NCI-H524 treated with DMSO at 0.1 percent for 48 hours (cell line): ENCODE measurements around the gene EIPR1.
"Not testable (repeated sequence)": the region's sequence is repeated elsewhere in the genome, so short reads cannot be mapped to it uniquely, and the experiment has no call there.

ENCODE experiments used
- DNase-seq: peaks from one replicate; lab custom pipeline; 2025; lab: John Stamatoyannopoulos, UW

The EIPR1 gene

DNA sequence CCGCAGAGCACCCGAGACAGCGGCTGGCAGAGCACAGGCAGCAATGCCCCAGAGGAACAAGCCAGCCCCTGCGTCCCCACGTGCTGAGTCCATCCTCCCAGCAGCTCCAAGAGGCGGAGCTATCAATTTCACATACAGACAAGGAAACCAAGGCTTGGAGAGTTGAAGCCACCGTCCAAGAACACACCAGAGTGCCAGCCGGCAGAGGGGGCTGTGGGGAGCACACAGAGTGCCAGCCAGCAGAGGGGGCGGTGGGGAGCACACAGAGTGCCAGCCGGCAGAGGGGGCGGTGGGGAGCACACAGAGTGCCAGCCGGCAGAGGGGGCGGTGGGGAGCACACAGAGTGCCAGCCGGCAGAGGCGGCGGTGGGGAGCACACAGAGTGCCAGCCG is 91.0 kb downstream of the EIPR1 start:
- not testable (repeated sequence) for DNase-seq

DNA sequence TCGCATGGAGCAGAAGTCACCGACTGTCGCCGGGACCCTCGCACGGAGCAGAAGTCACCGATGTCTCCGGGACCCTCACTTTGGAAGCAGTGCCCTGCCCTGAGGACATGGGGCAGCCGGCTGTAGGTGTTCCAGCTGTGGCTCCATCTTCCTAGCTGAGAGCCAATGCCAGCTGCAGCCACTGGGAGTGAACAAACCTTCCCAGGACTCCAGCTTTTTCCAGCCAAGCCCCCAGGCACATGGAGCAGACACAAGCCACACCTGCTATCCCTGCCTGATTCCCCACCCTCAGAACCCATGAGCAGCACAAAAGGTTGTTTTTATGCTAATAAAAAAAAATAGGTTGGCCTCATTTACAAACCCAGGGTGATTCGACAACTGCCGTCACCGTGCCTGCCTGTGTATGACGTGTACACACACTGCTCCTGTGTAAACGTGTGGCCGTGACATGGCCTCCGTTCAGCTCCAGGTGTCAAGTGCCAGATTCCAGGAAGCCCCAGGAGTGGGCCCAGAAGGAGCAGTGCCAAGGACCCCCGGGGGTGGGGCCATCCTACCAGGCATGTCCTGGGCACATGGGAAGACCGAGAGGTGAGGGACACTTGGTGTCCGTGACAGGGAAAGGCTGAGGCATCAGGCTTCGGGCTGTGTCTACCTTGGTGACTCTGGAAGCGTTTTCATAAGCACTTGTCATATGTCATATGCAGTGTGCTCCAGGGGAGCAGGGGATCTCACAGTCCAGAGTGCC is 91.5 kb downstream of the EIPR1 start:
- DNase-seq, result no peak

GRCh38 chr2:3284657-3285630 is 92.7 kb downstream of the EIPR1 start:
- no peak for DNase-seq

DNA sequence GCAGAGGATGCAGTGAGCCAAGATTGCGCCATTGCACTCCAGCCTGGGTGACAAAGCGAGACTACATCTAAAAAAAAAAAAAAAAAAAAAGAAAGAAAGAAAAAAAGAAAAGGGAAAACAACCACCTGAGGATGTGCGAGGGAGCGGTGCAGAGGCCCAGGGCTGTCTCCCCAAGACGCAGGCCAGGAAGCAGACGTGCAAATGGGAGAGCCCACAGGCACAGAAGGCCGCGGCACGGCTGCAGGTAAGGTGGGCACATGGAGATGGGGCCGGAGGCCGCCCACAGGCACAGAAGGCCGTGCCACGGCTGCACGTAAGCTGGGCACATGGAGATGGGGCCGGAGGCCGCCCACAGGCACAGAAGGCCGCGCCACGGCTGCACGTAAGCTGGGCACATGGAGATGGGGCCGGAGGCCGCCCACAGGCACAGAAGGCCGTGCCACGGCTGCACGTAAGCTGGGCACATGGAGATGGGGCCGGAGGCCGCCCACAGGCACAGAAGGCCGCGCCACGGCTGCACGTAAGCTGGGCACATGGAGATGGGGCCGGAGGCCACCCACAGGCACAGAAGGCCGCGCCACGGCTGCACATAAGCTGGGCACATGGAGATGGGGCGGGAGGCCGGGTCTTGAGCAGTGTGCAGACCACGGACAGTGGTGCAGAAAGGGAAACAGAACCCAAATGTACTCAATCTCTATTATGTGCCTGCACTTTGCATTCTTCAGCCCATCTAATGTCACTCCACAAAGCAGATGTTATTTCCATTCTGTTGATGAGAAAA is 93.6 kb downstream of the EIPR1 start:
- not testable (repeated sequence) for DNase-seq

DNA sequence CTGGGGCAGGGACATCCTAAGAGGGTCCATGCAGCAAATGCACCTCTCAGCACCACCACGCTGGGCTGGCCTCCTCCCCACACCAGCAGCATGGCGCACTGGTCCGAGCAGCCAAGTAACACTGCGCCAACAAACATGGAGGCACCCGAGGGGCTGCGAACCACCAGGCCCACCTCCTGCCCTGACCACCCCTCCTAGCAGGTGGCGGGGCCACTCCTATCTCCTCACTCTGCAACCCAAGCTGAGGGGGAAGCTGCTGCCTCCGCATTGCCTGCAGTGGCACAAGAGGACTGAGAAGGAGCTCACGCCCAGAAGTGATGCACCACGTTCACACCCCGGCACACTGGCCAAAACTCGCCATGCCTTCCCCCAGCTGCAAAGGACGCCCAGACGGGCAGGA is 94.4 kb downstream of the EIPR1 start:
- no peak for DNase-seq

GRCh38 chr2:3282056-3282998 is 95.3 kb downstream of the EIPR1 start:
- DNase-seq, result peak; percentile 46

DNA sequence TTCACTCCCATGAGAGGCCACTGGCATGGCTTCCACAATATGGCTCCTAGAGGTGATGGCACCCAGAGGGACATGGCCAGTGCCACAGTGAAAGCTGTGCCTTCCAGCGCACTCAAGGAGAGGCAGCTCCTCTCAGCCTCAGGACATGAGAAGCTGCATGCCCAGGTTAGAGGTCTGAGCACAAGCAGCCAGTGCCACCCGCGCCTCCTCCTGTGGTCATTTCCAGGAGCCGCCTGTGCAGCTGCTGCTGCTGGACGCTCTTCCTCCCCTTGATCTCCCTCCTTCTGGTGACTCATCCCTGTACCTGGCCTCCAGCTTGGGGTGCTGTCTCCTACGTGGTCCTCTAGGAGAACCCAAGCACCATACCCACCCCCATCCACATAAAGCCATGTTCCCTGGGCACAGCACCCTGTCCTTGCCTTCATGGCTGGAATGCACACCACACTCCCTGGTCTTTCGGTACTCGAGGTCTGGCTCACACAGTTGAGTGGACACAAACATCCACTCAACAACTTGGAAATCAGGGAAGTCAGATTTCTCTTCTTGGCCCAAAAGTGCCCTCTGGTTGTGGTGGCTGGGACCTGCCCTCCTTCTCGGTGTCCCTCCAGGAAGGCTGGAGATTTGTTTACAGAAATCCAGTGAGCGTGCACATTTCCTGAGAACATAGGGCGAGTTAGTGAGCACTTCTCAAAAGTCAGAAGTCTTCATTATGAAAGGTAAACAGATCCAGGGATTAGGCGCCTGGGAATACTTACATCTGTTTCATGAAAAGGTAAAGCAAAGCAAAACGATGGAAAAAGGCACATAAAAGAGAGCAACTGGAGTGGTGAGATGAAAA is 96.7 kb downstream of the EIPR1 start:
- no peak for DNase-seq

- DNase-seq, result no peak
These were observed 97.4 kb downstream of the EIPR1 start for GRCh38 chr2:3280197-3280596.

- DNase-seq, result no peak
These were observed 98.2 kb downstream of the EIPR1 start for GRCh38 chr2:3279236-3279960.

DNA sequence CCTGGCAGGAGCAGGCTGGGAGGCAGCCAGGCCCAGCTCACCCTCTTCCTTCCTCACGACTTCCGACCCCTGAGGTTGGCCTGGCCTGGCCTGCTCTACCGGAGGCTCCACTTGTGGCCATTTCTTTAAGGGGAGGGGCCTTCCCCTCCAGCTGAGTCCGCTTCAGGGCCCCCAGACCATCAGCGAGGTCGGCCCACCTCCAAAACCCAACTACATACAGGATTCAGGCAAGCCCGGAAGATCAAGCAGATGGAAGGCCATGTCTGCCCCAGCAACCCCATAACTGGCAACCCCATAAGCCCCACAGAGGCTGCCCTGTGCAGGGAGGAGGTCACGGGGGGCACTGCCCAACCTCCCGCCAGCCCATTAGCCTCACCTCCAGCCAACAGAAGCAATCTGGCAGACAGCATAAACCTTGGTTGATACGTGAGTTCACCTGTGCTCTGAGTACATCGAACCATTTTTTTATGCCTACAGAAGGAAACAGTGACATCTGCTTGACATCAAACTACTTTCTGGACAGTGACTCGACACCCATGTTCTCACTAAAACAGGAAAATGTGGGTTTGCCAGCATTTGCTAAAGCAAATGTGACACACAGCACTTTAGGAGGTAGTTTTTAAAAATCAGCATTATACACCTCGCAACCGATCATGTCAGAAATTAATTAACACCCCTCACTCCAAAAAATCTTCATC is 98.9 kb downstream of the EIPR1 start:
- no peak for DNase-seq

GRCh38 chr2:3277748-3278520 is 99.7 kb downstream of the EIPR1 start:
- DNase-seq, result no peak

GRCh38 chr2:3277050-3277747 is 100.4 kb downstream of the EIPR1 start:
- no peak for DNase-seq

DNA sequence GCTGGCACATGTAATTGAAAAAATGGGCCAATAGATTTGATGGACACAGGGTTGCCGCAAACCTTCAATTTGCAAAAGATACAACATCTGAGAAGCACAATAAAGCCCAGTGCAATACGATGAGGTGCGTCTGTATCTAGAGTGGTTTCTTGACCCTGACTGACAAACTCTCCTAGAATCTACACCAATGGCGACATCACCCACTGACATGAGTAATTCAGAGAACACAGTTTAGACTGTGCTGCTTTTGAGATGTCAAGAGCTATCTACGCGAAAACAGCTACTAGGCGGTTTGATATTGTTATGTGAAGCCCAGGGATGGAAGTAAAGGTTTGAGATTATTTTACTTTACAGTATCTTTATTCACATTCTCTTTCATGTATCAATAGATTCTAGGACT is 104.9 kb downstream of the EIPR1 start:
- no peak for DNase-seq

GRCh38 chr2:3270095-3270478 is 107.5 kb downstream of the EIPR1 start:
- DNase-seq, result no peak

GRCh38 chr2:3269425-3270094 is 108.1 kb downstream of the EIPR1 start:
- no peak for DNase-seq

GRCh38 chr2:3268705-3269029 is 109.0 kb downstream of the EIPR1 start:
- no peak for DNase-seq
